Panc1 (cell line): ENCODE results near the gene ISG15. TPM values are rescaled to one million over a fixed set of nuclear protein-coding genes. Genes with fewer than 3 reads are reported as not detected.
A peak's percentile ranks its signal among the peaks of the same experiment; 100 is the strongest.

Source experiments
- ATAC-seq: fragments of 200-7000 bp; cut with Tn5 transposase; 2 replicates; pipeline ENCODE4 v1.9.1; 2020; ENCODE audit warnings: mild to moderate bottlenecking, moderate library complexity
- BruUV-seq: library from RNA; stranded (reverse); fragments of 400-500 nt; replicated peaks from 2 replicates; lab custom pipeline; 2021; lab: Mats Ljungman, UMichigan
- CTCF ChIA-PET: fragments of 300-600 bp; sonication (Branson Sonifier 250); formaldehyde crosslinking; loops from one replicate; lab custom pipeline; 2022; ENCODE audit warnings: antibody characterized with exemption; lab: Charles Lee
- POLR2A ChIA-PET: fragments of 300-600 bp; sonication (Branson Sonifier 250); formaldehyde crosslinking; loops from one replicate; lab custom pipeline; 2022; ENCODE audit warnings: antibody characterized with exemption; lab: Charles Lee
- DNase-seq: peaks from one replicate; pipeline ENCODE4 v3.0.0-alpha.2; 2010; ENCODE audit warnings: low read depth, low spot score
- H3K27ac ChIP-seq: 2 replicates; pipeline ENCODE4 v1.5.1; 2011; ENCODE audit warnings: mild to moderate bottlenecking, low read length, inconsistent platforms
- H3K27me3 ChIP-seq: fragments of 200-500 bp; sonication (Bioruptor generic); 2 replicates; pipeline ENCODE4 v1.6.0; 2014; ENCODE audit warnings: low read length, inconsistent platforms; ENCODE audit not compliant: control insufficient read depth, insufficient read depth
- H3K36me3 ChIP-seq: fragments of 200-500 bp; sonication (Bioruptor generic); 2 replicates; pipeline ENCODE4 v1.5.1; 2014; ENCODE audit warnings: inconsistent platforms, mild to moderate bottlenecking, low read length, moderate library complexity; ENCODE audit not compliant: control insufficient read depth, insufficient read depth
- H3K4me1 ChIP-seq: 2 replicates; pipeline ENCODE4 v1.5.1; 2011; ENCODE audit warnings: inconsistent platforms, mild to moderate bottlenecking, low read length, moderate library complexity; ENCODE audit not compliant: control insufficient read depth, insufficient read depth
- H3K4me3 ChIP-seq, 2 experiments: 2 replicates each; pipeline ENCODE4 v1.5.1; 2011 to 2012; ENCODE audit warnings: low read depth in 2 of 2, low read length in 2 of 2, mild to moderate bottlenecking in 2 of 2, inconsistent platforms in 1 of 2, moderate library complexity in 1 of 2
- H3K9me3 ChIP-seq: fragments of 200-500 bp; sonication (Bioruptor generic); 2 replicates; pipeline ENCODE4 v1.5.1; 2014; ENCODE audit warnings: low read depth, mild to moderate bottlenecking, inconsistent platforms, low read length, moderate library complexity; ENCODE audit not compliant: control insufficient read depth, insufficient read depth
- CTCF ChIP-seq: fragments of 450-650 bp; IDR thresholded peaks from 2 replicates; pipeline ENCODE4 v1.5.1; 2017; ENCODE audit warnings: mild to moderate bottlenecking
- POLR2AphosphoS5 ChIP-seq: IDR thresholded peaks from 2 replicates; pipeline ENCODE4 v1.6.1; 2012; ENCODE audit warnings: mild to moderate bottlenecking, low read depth, low read length, moderate library complexity
- REST ChIP-seq, 2 experiments: IDR thresholded peaks; 2 replicates each; pipeline ENCODE4 v1.6.1; 2011 to 2012; ENCODE audit warnings: low read depth in 2 of 2, control low read depth in 1 of 2, low read length in 1 of 2, mild to moderate bottlenecking in 1 of 2, moderate library complexity in 1 of 2; ENCODE audit not compliant: insufficient read depth in 1 of 2
- SIN3A ChIP-seq: IDR thresholded peaks from 2 replicates; pipeline ENCODE4 v1.6.1; 2012; ENCODE audit warnings: low read depth, mild to moderate bottlenecking, low read length, moderate library complexity, borderline replicate concordance; ENCODE audit not compliant: insufficient read depth
- TCF7L2 ChIP-seq: IDR thresholded peaks from 2 replicates; pipeline ENCODE4 v1.6.1; 2011; ENCODE audit warnings: mild to moderate bottlenecking, low read depth, low read length, inconsistent platforms
- in situ Hi-C: cut with HindIII; loops from 2 replicates; pipeline ENCODE4 v1.10.0; 2016; ENCODE audit warnings: low sequenced_read_pairs, low pct_unique_long_range_greater_than_20kb
- intact Hi-C: fragments of 100-400 bp; cut with micrococcal nuclease; formaldehyde crosslinking; loops from one replicate; pipeline ENCODE4 v1.10.0; 2022; ENCODE audit not compliant: unreplicated experiment
- total RNA-seq: library from RNA; stranded (reverse); gene quantifications from one replicate; pipeline ENCODE4 v1.2.1, GENCODE V29; 2021; ENCODE audit not compliant: unreplicated experiment

ISG15 gene
- total RNA-seq, 1 experiment from 2014 or later, result 102 TPM

- Histone ChIP-seq H3K27me3 (no peaks in the 10 kb centered on the region), H3K4me3 (no peak overlapping the region), H3K36me3 (no peaks in the 10 kb centered on the region; the same call in 1 of the 2 replicates), H3K27ac (0 out of 2 replicates have a peak overlapping the region, but pooled peaks have one; percentile 6), H3K4me1 (peaks cover 24% of the 10 kb centered on the region), H3K9me3 (no peaks in the 10 kb centered on the region)
- DNase-seq (no peak), ATAC-seq (no peak)
- ChIA-PET CTCF (no interaction called here), POLR2A (no interaction called here)
- TF ChIP-seq SIN3A (no peak), TCF7L2 (no peak), REST (IDR thresholded peaks at IDR 0.05; ENCODE audit: insufficient read depth in 1 of 2, low read depth in 2 of 2, low read length in 1 of 2) (no peak), CTCF (no peak), POLR2AphosphoS5 (no peak)
- in situ Hi-C loops, result no loop called here
- intact Hi-C loops, result no loop called here
- no TSS peak for BruUV-seq
These were observed 8.3 kb upstream of the ISG15 start for GRCh38 chr1:1004780-1005697.

- TF ChIP-seq SIN3A (no peak), TCF7L2 (no peak), POLR2AphosphoS5 (no peak), REST (IDR thresholded peaks at IDR 0.05; ENCODE audit: insufficient read depth in 1 of 2, low read depth in 2 of 2, low read length in 1 of 2) (no peak), CTCF (no peak)
- H3K9me3 ChIP-seq, result no peaks in the 10 kb centered on the region
- DNase-seq, result no peak
- intact Hi-C loops (no loop called here), in situ Hi-C loops (no loop called here)
- no peaks in the 10 kb centered on the region; the same call in 1 of the 2 replicates for H3K36me3 ChIP-seq
- peaks cover 24% of the 10 kb centered on the region for H3K4me1 ChIP-seq
- no peaks in the 10 kb centered on the region for H3K27me3 ChIP-seq
- no peak overlapping the region for H3K4me3 ChIP-seq
- ATAC-seq, result no peak
- no TSS peak for BruUV-seq
- no peak overlapping the region for H3K27ac ChIP-seq
- POLR2A ChIA-PET, result no interaction called here
- CTCF ChIA-PET, result no interaction called here
These were observed 7.5 kb upstream of the ISG15 start for GRCh38 chr1:1005774-1006304.
